IPS-NIHi7 (cell line): ENCODE measurements around the gene KLF2.
A peak's percentile ranks its signal among the peaks of the same experiment; 100 is the strongest.

Source experiments
- DNase-seq: peaks from one replicate; pipeline ENCODE4 v3.0.0; 2012; ENCODE audit warnings: mixed read lengths; ENCODE audit errors: extremely low spot score

Gene KLF2

DNA sequence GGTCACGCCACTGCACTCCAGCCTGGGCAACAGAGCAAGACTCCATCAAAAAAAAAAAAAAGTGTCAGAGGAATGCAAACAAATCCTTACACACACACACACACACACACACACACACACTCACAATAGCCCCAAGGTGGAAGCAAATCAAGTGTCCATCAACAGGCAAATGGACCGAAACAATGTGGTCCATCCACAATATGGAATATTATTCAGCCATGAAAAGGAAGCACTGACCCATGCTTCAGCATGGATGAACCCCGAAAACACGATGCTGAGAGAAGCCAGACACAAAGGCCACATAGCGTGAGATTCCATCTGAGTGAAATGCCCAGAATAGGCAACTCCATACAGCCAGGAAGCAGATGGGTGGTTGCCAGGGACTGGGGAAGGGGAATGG is 16.5 kb upstream of the KLF2 start:
- no peak for DNase-seq

DNA sequence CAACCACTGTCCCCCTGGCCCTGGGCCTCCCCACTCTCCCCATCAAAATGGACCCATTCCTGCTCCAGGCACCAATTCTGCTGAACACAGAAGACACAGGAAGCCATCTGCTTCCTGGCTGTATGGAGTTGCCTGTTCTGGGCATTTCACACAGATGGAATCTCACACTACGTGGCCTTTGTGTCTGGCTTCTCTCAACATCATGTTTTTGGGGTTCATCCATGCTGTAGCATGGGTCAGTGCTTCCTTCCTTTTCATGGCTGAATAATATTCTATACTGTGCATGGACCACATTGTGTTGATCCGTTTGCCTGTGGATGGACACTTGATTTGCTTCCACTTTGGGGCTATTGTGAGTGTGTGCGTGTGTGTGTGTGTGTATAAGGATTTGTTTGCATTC is 15.0 kb upstream of the KLF2 start:
- no peak for DNase-seq

DNA sequence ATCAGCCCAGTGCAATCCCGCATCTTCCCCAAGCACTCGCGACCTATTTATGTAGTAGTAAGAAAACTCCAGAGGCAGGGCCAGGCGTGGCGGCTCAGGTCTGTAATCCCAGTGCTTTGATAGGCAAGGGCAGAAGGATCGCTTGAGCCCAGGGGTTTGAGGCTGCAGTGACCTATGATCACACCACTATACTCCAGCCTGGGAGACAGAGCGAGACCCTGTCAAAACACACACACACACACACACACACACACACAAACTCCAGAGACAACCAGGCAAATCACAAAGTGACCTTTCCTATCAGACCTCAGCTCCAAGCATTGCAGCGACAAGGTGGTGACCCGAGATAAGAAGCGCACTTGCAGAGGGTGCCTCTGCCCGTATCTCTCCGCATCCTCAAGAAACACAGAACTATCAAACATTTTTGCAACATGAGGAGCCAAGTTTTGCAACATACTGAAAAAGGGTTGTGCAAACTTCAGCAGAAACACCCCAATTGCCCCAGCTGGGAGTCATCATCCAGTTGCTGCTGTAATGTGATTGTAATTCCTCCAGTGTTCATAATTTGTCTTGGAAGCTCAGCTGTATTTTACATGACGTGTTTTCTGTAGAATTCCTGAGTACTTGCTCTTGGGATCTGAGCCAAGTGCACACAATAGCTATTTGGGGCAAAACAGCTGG is 8.7 kb upstream of the KLF2 start:
- no peak for DNase-seq

DNA sequence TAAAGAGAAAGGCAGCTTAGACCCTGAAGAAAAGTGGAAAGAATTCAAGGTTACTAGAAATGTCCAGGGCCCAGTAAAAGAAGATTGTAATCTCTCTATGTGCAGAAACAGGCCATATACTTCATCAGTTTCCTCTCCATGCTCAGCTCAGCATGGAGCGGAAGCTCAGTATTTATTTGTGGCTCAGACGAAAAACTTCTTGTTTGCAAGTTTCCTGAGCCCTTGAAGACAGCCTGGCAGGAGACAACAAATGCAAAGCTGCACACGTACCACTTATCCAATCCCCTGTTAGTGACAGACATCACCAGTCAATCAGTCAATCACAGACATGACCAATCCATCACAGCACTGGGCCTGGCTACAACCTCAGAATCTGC is 8.1 kb upstream of the KLF2 start:
- DNase-seq, result no peak

DNA sequence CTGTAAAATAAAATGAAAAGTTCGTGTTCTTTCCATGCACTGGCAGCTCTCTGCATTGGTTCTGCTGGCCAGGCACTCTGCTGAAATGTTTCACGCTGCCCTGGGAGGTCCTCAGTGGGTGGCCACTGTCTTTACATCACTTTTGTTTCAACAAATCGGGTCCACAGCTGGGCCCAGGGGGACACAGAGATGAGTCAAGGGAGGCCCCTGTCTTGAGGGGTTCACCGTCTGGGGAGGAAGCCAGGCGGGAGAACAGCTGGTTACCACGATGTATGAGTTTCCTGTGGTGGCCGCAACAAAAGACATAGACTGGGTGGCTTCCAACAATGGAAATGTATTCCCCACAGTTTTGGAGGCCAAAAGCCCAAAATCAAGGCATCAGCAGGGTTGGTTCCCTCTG is 5.1 kb upstream of the KLF2 start:
- DNase-seq, result no peak

DNA sequence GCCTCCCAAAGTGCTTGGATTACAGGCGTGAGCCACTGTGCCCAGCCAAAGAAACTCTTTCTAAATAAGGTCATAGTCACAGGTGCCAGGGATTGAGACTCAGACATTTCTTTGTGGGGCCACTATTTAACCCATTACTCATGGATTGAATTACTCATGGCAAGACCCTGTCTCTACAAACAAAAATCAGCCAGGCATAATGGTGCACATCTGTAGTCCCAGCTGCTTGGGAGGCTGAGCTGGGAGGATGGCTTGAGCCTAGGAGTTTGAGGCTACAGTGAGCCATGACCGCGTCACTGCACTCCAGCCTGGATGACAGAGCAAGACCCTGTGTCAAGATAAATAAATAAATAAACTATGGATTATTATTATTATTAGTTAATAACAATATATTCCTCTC is 3.6 kb upstream of the KLF2 start:
- DNase-seq, result no peak

DNA sequence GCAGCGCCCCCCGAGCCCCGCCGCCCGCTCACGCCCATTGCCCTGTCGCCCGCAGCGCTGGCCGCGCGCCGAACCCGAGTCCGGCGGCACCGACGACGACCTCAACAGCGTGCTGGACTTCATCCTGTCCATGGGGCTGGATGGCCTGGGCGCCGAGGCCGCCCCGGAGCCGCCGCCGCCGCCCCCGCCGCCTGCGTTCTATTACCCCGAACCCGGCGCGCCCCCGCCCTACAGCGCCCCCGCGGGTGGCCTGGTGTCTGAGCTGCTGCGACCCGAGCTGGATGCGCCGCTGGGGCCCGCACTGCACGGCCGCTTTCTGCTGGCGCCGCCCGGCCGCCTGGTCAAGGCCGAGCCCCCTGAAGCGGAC is 518 bp downstream of the KLF2 start:
- peak; percentile 51 for DNase-seq

DNA sequence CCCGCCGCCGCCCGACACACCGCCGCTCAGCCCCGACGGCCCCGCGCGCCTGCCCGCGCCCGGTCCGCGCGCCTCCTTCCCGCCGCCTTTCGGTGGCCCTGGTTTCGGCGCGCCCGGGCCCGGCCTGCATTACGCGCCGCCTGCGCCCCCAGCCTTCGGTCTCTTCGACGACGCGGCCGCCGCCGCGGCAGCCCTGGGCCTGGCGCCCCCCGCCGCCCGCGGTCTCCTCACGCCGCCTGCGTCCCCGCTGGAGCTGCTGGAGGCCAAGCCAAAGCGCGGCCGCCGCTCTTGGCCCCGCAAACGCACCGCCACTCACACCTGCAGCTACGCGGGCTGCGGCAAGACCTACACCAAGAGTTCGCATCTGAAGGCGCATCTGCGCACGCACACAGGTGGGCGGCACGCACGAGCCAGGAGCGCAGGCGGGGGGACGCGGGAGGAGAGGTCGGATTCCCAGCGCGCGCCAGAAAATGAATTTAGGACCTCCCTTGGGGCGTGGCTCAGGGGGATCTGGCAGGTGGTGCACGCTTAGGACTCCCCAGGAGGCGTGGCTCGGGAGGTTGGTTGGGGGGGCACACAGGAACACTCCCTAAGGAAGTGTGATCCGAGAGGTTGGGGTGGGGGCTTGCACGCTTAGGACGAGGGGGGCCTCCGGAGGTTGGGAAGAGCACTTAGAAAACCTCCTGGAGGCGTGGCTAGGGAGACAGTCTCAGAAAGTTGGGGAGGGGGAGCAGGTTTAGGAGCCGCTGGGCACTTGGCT is 1.2 kb downstream of the KLF2 start:
- peak; percentile 68 for DNase-seq

DNA sequence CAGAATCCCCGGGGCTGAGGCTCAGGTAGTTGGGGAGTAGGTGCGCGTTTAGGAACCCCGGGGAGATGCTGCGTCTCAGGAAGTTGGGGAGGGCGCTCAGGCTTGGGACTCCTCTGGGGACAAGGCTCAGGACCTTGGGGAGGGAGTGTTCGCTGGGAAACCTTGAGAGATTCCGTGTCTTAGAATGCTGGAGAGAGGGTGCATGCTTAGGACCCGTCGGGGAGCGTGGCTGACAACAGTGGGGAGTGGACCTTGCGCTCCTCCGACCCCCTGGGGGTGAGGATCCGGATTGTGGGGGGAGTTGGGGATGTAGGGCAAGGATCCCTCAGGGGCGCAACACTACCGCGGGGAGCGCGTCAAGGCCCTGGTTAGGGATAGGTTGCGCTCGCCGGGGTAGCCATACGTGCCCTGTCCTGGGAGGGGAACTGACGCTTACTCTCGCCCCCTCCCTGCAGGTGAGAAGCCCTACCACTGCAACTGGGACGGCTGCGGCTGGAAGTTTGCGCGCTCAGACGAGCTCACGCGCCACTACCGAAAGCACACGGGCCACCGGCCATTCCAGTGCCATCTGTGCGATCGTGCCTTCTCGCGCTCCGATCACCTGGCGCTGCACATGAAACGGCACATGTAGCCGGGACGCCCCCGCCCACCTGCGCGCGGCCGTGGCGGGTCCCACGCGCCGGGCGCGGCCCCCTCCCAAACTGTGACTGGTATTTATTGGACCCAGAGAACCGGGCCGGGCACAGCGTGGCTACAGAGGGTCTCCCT is 2.0 kb downstream of the KLF2 start:
- peak; percentile 53 for DNase-seq

DNA sequence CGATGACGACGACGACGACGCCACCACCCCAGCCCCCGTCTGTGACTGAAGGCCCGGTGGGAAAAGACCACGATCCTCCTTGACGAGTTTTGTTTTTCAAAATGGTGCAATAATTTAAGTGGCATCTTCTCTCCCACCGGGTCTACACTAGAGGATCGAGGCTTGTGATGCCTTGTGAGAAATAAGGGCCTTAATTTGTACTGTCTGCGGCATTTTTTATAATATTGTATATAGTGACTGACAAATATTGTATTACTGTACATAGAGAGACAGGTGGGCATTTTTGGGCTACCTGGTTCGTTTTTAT is 2.5 kb downstream of the KLF2 start:
- no peak for DNase-seq

DNA sequence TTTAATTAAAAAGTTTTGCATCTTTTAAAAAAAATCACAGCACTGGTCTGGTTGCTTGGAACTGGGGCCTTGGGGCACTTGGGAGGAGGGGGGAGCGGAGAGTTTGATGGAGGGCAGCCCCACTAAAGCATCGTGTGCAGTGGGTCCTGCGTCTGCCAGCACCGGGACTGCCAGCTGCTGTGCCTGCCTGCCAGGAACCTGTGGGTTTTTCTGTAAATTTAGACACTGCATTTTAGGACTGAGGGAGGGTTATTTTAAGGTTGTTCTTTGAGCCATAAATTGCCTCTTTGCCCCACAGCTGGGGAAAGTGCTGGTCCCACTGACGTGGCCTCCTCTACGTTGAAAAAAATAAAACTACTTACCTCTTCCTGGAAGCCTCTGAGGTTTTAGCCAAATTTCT is 2.9 kb downstream of the KLF2 start:
- DNase-seq, result no peak

DNA sequence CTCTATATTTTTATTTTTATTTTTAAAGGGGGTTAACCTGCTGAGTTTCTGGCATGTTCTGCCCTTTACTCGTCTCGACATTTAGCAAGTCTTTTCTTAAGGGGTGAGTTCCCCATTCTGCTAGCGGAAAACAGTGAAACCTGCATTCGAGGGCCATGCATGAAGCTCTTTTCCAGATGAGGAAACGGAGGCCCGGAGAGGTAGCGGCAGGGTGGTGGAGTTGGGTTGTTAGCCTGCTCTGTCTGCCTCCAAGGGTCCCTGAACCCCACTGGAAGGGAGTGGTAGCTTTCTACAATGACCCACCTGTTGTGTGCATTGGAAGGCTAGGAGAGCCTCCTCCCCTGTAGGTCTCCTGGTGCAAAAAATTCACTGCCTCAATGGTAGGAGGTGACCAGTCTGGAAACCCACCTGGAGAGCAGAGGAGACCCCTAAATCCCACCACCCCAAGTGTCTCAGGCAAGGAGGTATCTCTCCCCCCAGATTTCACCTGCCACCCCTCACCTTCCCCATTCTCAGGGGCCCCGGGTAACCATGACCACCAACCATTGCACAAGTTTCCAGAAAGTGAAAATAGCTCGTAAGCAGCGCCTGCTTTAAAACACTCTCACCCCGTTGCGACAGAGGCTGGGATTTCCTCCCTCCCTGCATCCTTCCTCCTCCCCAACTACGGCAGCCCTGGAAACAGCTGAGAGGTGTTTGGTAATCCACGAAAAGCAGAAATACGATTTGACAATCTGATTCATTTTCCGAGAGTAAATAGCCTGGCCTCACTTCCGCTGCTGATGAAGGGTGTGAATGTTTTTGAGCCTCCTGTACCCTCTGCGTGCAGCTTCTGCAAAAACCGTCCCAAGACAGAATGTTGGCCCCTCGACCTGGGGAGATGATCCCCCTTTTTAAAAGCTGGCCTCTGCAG is 3.5 kb downstream of the KLF2 start:
- DNase-seq, result no peak

DNA sequence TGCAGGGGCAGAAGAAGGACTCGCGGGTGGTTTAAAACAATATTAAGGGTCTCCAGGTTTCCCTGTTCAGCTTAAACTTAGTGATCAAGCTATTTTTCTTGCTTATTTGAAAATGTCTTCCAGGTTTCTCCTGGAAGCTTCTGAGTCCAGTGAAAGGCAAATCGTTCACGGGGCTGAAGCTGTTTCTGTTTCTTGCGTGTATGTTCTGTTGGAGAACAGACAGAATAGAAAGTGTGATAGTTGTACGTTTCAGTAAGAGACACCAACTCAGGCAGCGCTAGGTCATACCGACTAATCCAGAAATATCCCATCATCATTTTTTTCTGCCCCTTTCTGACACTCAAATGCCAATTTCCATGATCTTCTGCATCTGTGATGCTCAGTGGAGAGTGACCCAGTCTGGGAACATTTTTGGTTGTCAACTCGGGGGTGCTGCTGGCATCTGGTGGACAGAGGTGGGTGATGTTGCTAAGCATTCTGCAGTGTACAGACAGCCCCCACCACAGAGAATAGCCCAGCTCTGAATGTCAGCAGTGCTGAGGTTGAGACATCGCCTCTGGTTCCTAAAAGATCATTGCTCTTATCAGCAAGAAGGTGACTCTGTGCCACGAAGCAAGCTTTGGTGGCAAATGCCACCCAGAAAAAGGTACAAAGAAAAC is 4.3 kb downstream of the KLF2 start:
- DNase-seq, result no peak

DNA sequence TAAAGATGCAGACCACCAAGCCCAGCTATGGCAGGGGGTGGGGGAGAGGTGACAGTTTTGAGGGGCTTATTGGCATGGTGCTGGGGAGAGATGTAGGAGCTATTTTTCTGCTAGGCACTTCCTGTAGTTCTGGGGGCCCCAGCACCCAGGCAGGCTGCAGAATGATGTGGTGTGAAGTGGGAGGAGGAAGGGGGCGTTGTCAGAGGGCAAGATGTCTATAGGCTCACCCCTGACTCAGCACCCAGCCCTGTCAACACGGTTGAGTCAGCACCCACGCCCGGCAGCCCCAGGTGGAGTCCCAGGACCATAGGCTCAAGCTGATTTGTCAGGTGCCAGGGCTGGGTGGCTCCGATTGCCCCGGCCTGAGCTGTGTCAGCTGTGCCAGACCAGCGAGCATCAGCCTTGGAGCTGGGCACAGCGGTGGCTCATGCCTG is 5.8 kb downstream of the KLF2 start:
- no peak for DNase-seq

DNA sequence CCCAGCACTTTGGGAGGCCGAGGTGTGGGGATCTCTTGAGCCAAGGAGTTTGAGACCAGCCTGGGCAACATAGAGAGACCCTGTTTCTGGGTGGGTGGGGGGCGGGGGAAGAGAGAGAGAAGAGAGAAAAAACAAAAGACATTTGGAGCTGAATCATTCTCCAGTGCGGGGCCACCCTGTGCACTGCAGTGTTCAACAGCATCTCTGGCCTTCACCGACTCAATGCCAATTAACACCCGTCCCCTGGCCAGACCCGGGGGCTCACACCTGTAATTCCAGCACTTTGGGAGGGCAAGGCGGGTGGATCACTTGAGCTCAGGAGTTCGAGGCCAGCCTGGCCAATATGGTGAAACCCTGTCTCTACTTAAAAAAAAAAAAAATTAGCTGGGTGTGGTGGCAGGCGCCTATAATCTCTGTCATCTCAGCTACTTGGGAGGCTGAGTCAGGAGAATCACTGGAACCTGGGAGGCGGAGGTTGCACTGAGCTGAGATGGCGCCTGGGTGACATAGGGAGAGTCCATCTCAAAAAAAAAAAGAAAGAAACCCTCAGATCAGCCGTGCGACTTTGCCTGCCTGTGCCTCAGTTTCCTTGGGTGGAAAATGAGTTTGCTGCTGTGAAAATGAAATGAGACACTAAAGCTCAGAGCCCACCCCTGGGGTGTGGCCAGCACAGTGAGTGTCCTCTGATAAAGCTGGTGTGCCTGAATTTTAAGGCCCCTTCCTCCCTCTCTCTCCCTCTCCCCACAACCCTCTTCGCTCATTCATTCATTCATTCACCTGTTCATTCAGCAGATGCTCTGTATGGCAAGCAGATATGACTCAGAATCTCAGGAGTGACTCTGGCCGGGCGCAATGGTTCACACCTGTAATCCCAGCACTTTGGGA is 6.4 kb downstream of the KLF2 start:
- DNase-seq, result no peak

DNA sequence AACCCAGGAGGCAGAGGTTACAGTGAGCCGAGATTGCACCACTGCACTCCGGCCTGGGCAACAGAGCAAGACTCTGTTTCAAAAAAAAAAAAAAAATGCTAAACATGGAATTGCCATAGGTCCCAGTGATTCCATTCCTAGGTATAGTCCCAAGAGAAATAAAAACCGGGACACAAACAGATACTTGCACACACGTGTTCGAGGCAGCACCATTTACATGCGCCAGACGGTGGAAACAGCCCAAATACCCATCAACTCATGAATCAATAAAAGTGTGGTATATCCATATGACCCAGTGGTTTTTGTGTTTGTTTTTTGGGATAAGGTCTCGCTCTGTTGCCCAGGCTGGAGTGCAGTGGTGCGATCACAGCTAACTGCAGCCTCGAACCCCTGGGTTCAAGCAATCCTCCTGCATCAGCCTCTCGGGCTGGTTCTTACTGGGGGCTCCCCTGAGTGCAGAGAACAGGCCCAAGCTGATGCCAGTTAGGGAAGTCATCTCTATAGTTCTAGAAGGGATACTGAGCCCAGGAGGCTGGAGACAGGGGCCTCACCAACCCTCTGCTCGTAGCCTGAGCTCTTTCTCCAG is 8.5 kb downstream of the KLF2 start:
- no peak for DNase-seq

DNA sequence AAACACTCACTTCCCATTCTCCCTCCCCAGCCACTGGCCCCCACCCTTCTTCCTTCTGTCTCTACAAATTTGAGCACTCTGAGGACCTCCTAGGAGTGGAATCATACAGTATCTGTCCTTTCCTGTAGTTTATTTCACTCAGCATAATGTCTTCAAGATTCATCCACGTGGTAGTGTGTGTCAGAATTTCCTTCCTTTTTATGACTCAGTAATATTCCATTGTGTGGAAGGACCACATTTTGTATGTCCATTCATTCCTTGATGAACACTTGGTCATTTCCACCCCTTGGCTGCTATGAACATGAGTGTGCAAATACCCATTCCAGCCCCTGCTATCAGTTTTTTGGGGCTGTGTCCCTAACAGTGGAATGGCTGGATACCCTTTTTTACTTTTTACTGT is 9.8 kb downstream of the KLF2 start:
- no peak for DNase-seq

DNA sequence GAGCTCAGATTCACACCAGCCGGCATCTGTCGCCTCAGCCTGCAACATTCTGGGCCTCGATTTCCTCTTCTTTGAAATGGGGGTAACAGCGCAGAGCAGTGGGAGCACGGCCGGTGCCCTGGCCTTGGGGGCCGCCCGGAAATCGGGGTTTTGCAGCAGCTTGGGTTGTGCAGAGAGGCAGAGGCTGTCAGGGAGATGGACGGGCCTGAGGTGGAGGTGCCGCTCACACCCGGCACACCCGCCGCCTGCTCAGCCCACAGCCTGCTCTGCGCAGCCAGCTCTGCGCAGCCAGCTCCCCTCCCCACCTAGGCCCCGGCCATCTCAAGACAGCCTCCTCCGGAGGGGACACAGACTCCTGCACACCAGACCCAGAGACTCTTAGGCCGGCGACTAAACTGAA is 10.6 kb downstream of the KLF2 start:
- DNase-seq, result no peak

DNA sequence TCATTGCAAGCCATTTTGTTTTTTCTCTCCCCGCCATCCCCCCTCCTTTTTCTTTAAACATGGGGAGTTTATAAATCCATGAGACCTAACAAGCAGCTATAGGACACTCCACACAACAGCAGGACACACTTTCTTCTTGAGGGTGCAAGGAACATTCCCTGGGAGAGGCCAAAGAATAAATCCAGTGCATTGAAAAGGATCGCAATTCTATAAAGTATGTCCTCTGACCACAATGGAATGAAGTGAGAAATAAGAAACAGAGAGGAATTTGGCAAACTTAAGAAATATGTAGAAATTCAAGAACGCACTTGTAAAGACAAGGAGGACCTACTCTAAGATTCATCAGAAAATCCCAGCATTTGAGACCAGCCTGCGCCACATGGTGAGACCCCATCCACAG is 11.9 kb downstream of the KLF2 start:
- no peak for DNase-seq

DNA sequence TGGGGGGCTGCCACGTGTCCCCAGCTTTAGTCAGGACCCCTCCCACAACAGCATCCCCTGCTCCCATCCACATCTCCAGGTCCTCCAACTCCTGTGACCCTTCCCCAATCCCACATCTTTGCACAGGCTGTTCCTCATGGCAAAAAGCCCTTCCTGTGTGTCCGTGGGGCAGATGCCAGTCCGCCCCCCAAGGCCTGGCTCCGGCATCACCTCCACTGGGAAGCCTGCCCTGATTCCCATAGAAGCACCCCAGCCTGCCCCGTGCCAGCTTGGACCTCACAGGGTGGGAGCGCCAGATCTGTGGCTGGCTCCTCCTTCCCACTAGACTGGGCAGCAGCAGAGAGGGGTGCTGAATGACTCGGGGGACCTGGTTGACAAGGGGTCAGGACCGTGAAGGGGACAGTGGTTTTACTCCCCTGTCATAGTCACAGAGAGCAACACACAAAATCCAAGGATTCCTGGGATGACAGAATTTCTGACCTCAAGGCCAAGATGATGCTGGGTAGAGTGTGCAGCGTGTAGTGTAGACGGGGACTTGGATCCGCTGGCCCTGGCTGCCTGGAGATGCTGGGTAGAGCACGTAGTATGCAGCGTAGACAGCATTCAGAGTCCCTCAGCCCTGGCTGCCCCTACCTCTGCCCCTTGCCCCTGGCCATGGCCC is 13.3 kb downstream of the KLF2 start:
- DNase-seq, result no peak
